Osteoblast (primary cell): ENCODE measurements around the gene FASN. TPM values are rescaled to one million over a fixed set of nuclear protein-coding genes. Genes with fewer than 3 reads are reported as not detected.

Source experiments
- total RNA-seq: library from RNA; depleted of rRNA; stranded (reverse); fragments of >200 nt; gene quantifications from 2 replicates; pipeline ENCODE4 v1.2.3, GENCODE V29; 2012

FASN gene
- total RNA-seq, 1 donor: 142 TPM

Other genes with a start within 250 kb of the FASN start
- 1,119 and 1,240 TPM in 2 replicates for gene P4HB, start 237.7 kb downstream of the FASN start, total RNA-seq
- gene ARHGDIA, start 226.9 kb downstream of the FASN start, total RNA-seq: 120 and 133 TPM in 2 replicates
- 58.0 and 60.1 TPM in 2 replicates for gene ALYREF, start 206.7 kb downstream of the FASN start, total RNA-seq
- 105 and 123 TPM in 2 replicates for gene ANAPC11, start 206.5 kb downstream of the FASN start, total RNA-seq
- gene NPB, start 196.0 kb downstream of the FASN start, total RNA-seq: under 0.01 TPM in 1 of 2 replicates, not detected in the other
- gene PCYT2, start 186.8 kb downstream of the FASN start, total RNA-seq: 61.6 and 67.0 TPM in 2 replicates
- 15.0 and 22.1 TPM in 2 replicates for gene SIRT7, start 180.1 kb downstream of the FASN start, total RNA-seq
- gene MAFG, start 170.5 kb downstream of the FASN start, total RNA-seq: 27.1 and 32.6 TPM in 2 replicates
- gene PYCR1, start 160.9 kb downstream of the FASN start, total RNA-seq: 121 and 141 TPM in 2 replicates
- not detected in 2 replicates for gene MYADML2, start 151.0 kb downstream of the FASN start, total RNA-seq
- 0.72 TPM in 1 of 2 replicates, not detected in the other for gene NOTUM, start 137.0 kb downstream of the FASN start, total RNA-seq
- gene ASPSCR1, start 120.6 kb downstream of the FASN start, total RNA-seq: 33.9 and 35.8 TPM in 2 replicates
- 13.8 and 18.8 TPM in 2 replicates for gene CENPX, start 75.4 kb downstream of the FASN start, total RNA-seq
- 12.1 and 13.4 TPM in 2 replicates for gene LRRC45, start 74.9 kb downstream of the FASN start, total RNA-seq
- 0.59 and 1.8 TPM in 2 replicates for gene RAC3, start 66.6 kb downstream of the FASN start, total RNA-seq
- 23.9 and 31.8 TPM in 2 replicates for gene DCXR, start 60.5 kb downstream of the FASN start, total RNA-seq
- gene RFNG, start 46.4 kb downstream of the FASN start, total RNA-seq: 46.3 and 52.7 TPM in 2 replicates
- gene GPS1, start 46.3 kb downstream of the FASN start, total RNA-seq: 90.2 and 93.7 TPM in 2 replicates
- gene DUS1L, start 32.4 kb downstream of the FASN start, total RNA-seq: 43.8 and 43.9 TPM in 2 replicates
- gene CCDC57, start 114.6 kb upstream of the FASN start, total RNA-seq: 21.0 and 25.9 TPM in 2 replicates
- gene SLC16A3, start 130.8 kb upstream of the FASN start, total RNA-seq: 129 and 222 TPM in 2 replicates
- 45.4 and 50.3 TPM in 2 replicates for gene CSNK1D, start 175.5 kb upstream of the FASN start, total RNA-seq
- gene CD7, start 219.4 kb upstream of the FASN start, total RNA-seq: not detected in 2 replicates
- gene SECTM1, start 235.5 kb upstream of the FASN start, total RNA-seq: 5.8 and 11.5 TPM in 2 replicates